Measurements from ENCODE around the gene SGO2.

Gene SGO2

DNA sequence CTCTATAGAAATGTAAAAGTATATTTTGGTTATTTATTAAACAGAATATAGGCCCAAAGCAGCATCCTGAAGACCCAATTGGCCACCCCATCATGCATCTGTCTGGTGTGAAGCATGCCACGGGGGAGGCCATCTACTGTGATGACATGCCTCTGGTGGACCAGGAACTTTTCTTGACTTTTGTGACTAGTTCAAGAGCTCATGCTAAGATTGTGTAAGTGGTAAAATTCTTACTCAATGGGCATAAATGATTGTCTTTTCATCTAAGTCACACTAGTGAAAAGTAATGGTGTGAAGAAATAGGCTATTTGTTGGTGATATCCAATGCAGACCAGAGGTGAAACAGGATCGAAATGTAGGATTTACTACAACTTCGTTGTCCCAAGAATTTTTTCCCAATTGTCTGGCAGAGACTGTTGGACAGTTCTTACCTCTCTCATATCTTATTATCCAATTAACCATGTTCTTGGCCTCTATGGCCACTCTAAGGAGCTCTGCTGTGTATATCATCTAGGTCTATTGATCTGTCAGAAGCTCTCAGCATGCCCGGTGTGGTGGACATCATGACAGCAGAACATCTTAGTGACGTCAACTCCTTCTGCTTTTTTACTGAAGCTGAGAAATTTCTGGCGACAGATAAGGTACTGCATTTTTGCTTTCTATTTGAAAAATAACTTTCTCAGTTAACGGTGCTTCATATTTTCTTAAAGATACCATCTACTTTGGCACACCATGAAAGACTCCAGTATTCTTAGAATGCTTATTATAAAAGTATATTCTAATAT lies 94.8 kb downstream of the SGO2 start:
- Histone ChIP-seq H3K36me3 (ENCODE audit: control insufficient read depth in 2 of 2, insufficient read depth in 1 of 2, low read length in 2 of 2) (no peaks in the 10 kb centered on the region), H3K27ac (ENCODE audit: extremely low read depth, low read depth, low read length) (no peak overlapping the region), H3K4me1 (ENCODE audit: control insufficient read depth, insufficient read depth, low read length) (no peaks in the 10 kb centered on the region), H3K4me3 (ENCODE audit: low read depth, low read length) (no peak overlapping the region), H3K9me3 (ENCODE audit: control insufficient read depth, insufficient read depth, low read depth, low read length) (no peaks in the 10 kb centered on the region)
- TF ChIP-seq ZNF16 (tag by site-specific recombination; IDR thresholded peaks at IDR 0.05; ENCODE audit: low read depth) (no peak), ZNF169 (tag by site-specific recombination; IDR thresholded peaks at IDR 0.05) (no peak), ZNF558 (tag by site-specific recombination; IDR thresholded peaks at IDR 0.05) (no peak), ZNF830 (tag by site-specific recombination; IDR thresholded peaks at IDR 0.05; ENCODE audit: low read depth) (no peak), MEIS1 (CRISPR knock-in tag; IDR thresholded peaks at IDR 0.05; ENCODE audit: borderline replicate concordance) (no peak), ZNF416 (tag by site-specific recombination; IDR thresholded peaks at IDR 0.05) (no peak)
- TF ChIP-seq, protein P1, sequence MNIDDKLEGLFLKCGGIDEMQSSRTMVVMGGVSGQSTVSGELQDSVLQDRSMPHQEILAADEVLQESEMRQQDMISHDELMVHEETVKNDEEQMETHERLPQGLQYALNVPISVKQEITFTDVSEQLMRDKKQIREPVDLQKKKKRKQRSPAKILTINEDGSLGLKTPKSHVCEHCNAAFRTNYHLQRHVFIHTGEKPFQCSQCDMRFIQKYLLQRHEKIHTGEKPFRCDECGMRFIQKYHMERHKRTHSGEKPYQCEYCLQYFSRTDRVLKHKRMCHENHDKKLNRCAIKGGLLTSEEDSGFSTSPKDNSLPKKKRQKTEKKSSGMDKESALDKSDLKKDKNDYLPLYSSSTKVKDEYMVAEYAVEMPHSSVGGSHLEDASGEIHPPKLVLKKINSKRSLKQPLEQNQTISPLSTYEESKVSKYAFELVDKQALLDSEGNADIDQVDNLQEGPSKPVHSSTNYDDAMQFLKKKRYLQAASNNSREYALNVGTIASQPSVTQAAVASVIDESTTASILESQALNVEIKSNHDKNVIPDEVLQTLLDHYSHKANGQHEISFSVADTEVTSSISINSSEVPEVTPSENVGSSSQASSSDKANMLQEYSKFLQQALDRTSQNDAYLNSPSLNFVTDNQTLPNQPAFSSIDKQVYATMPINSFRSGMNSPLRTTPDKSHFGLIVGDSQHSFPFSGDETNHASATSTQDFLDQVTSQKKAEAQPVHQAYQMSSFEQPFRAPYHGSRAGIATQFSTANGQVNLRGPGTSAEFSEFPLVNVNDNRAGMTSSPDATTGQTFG (tag by site-specific recombination; IDR thresholded peaks at IDR 0.05; ENCODE audit: borderline replicate concordance), result no peak
- ChIA-PET POLR2A (no interaction called here), CTCF (interaction anchor here (0.6 to 1.1 kb wide), 2 partner anchors 18 to 83 kb away, joined by 3 read pairs; no protein-coding TSS in a partner anchor)

DNA sequence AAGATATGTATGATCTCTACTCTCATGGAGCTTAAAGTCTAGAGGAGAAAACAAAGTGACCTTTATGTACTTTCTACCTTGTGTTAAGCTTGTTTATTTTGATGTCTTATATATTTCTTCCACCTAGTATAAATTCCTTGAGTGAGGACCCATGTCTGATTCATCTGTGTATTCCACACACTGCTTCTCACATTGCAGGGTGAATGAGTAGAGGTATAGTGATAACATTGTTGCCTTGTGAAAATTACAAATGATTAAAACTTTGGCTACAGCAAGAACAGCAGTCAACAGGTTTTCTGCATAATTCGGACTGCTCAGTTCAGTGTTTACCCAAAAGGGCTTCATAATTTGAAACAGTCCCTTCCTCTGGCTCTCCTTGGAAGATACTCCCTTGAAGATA lies 96.1 kb downstream of the SGO2 start:
- no peaks in the 10 kb centered on the region; the same call in 1 of the 2 replicates for H3K4me1 ChIP-seq (ENCODE audit: control insufficient read depth, insufficient read depth, low read length)
- H3K36me3 ChIP-seq (ENCODE audit: control insufficient read depth in 2 of 2, insufficient read depth in 1 of 2, low read length in 2 of 2), result no peaks in the 10 kb centered on the region
- POLR2A ChIA-PET, result no interaction called here
- H3K9me3 ChIP-seq (ENCODE audit: control insufficient read depth, insufficient read depth, low read depth, low read length), result no peaks in the 10 kb centered on the region
- H3K4me3 ChIP-seq (ENCODE audit: low read depth, low read length), result no peak overlapping the region
- CTCF ChIA-PET, result no interaction called here
- H3K27ac ChIP-seq (ENCODE audit: extremely low read depth, low read depth, low read length), result no peak overlapping the region
- TF ChIP-seq, protein P2, sequence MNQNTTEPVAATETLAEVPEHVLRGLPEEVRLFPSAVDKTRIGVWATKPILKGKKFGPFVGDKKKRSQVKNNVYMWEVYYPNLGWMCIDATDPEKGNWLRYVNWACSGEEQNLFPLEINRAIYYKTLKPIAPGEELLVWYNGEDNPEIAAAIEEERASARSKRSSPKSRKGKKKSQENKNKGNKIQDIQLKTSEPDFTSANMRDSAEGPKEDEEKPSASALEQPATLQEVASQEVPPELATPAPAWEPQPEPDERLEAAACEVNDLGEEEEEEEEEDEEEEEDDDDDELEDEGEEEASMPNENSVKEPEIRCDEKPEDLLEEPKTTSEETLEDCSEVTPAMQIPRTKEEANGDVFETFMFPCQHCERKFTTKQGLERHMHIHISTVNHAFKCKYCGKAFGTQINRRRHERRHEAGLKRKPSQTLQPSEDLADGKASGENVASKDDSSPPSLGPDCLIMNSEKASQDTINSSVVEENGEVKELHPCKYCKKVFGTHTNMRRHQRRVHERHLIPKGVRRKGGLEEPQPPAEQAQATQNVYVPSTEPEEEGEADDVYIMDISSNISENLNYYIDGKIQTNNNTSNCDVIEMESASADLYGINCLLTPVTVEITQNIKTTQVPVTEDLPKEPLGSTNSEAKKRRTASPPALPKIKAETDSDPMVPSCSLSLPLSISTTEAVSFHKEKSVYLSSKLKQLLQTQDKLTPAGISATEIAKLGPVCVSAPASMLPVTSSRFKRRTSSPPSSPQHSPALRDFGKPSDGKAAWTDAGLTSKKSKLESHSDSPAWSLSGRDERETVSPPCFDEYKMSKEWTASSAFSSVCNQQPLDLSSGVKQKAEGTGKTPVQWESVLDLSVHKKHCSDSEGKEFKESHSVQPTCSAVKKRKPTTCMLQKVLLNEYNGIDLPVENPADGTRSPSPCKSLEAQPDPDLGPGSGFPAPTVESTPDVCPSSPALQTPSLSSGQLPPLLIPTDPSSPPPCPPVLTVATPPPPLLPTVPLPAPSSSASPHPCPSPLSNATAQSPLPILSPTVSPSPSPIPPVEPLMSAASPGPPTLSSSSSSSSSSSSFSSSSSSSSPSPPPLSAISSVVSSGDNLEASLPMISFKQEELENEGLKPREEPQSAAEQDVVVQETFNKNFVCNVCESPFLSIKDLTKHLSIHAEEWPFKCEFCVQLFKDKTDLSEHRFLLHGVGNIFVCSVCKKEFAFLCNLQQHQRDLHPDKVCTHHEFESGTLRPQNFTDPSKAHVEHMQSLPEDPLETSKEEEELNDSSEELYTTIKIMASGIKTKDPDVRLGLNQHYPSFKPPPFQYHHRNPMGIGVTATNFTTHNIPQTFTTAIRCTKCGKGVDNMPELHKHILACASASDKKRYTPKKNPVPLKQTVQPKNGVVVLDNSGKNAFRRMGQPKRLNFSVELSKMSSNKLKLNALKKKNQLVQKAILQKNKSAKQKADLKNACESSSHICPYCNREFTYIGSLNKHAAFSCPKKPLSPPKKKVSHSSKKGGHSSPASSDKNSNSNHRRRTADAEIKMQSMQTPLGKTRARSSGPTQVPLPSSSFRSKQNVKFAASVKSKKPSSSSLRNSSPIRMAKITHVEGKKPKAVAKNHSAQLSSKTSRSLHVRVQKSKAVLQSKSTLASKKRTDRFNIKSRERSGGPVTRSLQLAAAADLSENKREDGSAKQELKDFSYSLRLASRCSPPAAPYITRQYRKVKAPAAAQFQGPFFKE (tag by site-specific recombination; IDR thresholded peaks at IDR 0.05; ENCODE audit: borderline replicate concordance), result no peak
- TF ChIP-seq IKZF3 (tag by site-specific recombination; IDR thresholded peaks at IDR 0.05), result no peak

DNA sequence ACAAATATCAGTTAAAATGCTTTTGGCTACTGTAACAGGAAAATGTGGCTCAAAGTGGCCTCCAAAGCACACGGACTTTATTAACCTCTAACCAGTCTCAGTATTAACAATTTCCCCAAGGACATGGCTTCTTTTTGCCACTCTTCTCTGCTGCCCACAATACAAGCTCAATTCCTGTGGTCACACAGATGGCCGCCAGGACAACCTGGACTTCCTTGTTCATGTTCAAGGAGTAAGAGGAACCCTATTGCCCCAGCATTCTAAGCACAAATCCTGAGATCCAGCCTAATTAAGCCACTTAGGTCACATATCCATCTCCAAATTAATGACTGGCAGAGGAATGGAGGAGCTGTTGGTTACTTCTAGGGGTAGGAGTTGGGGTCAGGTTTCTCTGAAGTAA lies 98.0 kb downstream of the SGO2 start:
- Histone ChIP-seq H3K4me1 (ENCODE audit: control insufficient read depth, insufficient read depth, low read length) (no peaks in the 10 kb centered on the region; the same call in 1 of the 2 replicates), H3K36me3 (ENCODE audit: control insufficient read depth in 2 of 2, insufficient read depth in 1 of 2, low read length in 2 of 2) (no peaks in the 10 kb centered on the region), H3K27ac (ENCODE audit: extremely low read depth, low read depth, low read length) (no peak overlapping the region), H3K4me3 (ENCODE audit: low read depth, low read length) (no peak overlapping the region), H3K9me3 (ENCODE audit: control insufficient read depth, insufficient read depth, low read depth, low read length) (no peaks in the 10 kb centered on the region)
- TF ChIP-seq, protein P3, sequence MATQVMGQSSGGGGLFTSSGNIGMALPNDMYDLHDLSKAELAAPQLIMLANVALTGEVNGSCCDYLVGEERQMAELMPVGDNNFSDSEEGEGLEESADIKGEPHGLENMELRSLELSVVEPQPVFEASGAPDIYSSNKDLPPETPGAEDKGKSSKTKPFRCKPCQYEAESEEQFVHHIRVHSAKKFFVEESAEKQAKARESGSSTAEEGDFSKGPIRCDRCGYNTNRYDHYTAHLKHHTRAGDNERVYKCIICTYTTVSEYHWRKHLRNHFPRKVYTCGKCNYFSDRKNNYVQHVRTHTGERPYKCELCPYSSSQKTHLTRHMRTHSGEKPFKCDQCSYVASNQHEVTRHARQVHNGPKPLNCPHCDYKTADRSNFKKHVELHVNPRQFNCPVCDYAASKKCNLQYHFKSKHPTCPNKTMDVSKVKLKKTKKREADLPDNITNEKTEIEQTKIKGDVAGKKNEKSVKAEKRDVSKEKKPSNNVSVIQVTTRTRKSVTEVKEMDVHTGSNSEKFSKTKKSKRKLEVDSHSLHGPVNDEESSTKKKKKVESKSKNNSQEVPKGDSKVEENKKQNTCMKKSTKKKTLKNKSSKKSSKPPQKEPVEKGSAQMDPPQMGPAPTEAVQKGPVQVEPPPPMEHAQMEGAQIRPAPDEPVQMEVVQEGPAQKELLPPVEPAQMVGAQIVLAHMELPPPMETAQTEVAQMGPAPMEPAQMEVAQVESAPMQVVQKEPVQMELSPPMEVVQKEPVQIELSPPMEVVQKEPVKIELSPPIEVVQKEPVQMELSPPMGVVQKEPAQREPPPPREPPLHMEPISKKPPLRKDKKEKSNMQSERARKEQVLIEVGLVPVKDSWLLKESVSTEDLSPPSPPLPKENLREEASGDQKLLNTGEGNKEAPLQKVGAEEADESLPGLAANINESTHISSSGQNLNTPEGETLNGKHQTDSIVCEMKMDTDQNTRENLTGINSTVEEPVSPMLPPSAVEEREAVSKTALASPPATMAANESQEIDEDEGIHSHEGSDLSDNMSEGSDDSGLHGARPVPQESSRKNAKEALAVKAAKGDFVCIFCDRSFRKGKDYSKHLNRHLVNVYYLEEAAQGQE (tag by site-specific recombination; IDR thresholded peaks at IDR 0.05), result no peak
- no peak for TF ChIP-seq PRDM1 (tag by site-specific recombination; IDR thresholded peaks at IDR 0.05)
- TF ChIP-seq OSR2 (tag by site-specific recombination; IDR thresholded peaks at IDR 0.05), result no peak
- ChIA-PET POLR2A (no interaction called here), CTCF (interaction anchor here (0.7 kb wide), 1 partner anchor 10 kb away, joined by 3 read pairs; no protein-coding TSS in a partner anchor)
